HG02981 (cell line): ENCODE results near the gene VPS26B.
"Not testable (repeated sequence)": the region's sequence is repeated elsewhere in the genome, so short reads cannot be mapped to it uniquely, and the experiment has no call there.

Source experiments
- ATAC-seq: cut with Tn5 transposase; IDR thresholded peaks from one replicate; pipeline ENCODE4 v1.9.1; 2021; ENCODE audit warnings: mild to moderate bottlenecking, moderate library complexity; ENCODE audit not compliant: unreplicated experiment

VPS26B gene

DNA sequence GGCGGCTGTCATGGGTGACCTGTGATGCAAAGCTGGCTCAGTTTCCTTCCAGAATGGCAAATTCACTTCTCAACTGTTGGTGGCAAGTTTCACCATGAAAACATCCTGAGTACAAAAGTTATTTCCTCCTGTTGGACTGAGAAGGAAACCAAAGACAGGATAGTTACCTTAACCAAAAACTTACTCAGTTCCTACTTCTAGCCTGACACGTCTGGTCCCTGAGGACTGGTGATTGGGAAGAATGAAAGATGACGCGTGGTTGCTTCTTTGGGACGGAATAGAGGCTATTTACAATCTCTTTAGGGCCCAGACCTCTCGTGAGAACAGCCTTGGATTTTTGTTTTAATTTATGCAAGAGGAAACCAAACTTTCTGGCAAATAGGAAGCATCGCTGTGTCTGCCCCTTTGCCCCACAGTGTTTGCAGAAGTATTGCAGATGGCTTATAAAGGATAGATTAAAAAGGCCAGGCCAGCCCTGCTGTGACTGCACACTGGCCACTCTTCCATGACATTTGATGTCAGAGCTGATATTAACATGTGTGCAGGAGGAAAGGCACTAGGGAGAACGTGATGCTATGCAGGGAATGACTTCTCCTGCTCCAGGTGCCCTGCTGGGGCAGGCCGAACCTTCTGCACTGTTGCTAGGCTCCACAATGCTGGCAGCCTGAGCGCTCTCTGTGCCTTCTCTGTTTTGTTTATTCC, 7.6 kb downstream of the VPS26B start:
- ATAC-seq, result peak; percentile 27

DNA sequence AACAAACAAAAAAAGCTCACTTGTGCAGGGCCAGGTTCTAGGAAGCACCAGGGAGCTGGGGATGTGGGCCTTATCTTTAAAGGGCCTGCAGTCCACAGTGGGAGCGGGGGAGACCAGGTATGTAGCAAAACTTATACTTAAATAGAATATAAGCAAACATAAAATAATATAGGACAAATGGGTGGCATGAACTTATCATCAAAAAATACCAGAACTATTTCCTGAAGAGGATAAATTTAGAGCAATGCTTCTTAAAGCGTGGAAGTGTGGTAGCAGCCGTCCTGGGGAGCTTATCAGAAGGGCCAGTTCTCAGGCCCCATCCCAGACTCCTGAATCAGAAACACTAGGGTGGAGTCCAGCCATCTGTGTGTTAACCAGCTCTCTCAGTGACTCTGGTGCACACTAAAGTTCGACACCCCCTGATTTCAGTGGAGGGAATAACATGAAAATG, 9.3 kb downstream of the VPS26B start:
- ATAC-seq, result no peak

DNA sequence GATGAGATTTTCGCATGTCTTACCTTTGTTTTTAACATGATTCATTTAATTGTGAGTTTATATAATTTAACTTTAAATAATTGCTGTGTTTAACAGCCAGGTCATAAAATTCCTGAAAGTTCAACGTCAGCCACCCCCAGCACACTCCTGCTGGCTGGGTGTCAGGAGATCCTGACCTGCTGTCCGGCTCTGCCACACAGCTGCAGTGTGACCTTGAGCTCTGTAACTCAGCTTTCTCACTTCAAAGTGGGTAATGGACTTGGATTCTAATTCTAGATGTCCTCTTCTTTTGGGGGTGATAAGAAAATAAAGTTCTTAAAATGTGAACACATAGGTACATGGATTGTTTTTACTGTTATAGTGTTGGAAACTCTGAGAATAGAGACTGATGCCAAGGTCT, 10.9 kb downstream of the VPS26B start:
- no peak for ATAC-seq

DNA sequence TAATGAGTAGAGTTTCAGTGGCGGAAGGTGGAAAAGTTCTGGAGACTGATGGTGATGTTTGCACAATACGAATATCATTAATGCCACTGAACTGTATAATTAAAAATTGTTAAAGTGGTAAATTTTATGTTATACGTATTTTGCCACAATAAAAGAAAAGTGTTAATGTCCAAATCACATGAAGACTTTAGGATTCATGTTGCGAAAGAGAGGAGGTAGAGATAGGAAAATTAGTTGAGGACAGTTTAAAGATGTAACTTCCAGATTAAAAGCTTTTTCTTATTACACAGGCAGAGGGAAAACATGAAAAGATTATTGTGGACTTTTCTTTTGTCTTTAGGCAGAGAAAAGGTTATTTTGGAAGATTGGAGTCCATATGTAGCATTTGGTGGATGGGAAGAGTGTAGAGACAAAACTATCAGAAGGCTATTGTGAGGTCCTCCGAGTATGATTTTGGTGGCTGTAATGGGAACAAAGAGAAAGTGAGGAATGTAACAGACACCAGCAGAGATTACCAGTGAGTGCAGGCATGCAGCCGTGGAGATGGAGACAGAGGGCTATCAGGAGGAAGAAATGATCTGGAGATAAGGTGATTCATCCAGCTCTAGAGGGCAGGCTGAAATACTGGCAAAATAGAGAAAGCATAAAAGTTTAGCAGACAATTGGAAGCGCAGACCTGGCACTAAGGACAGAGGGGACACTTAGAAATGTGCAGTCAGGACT, 12.5 kb downstream of the VPS26B start:
- ATAC-seq, result no peak

DNA sequence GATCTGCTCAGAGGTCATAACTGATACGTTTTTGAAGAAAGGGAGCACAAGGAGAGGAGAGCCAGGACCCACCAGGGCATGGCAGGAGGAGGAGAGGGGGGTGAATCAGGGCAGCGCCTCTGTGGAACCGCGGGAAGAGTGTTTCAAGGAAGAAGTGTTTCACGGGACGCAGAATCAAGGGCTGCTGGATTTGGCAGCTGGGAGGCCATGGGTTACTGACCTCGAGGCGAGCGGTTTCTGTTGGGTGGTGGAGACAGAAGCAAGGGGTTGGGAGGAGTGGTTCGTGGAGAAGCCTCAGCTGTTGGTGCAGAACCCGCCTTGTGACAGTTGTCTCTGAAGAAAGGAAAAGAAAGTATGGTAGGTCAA, 13.1 kb downstream of the VPS26B start:
- no peak for ATAC-seq

DNA sequence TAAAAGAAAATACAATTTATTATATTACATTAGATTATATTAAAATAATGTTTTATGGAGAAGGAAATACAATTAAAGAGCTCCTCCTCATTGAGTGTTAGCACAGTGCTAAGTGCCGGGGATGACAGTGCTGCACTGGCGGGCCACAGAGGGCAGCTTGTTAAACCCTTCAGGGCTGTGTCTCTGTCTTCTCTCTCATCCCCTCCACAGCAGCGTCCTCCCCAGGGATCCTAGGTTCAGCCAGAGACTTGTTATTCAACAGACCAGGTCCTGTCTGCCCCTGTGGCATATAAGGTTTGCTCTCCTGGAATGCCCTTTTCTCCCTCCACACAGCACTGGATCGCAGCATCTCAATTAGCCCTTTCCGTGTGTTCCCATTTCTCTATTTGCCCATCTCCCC, 14.5 kb downstream of the VPS26B start:
- no peak for ATAC-seq

DNA sequence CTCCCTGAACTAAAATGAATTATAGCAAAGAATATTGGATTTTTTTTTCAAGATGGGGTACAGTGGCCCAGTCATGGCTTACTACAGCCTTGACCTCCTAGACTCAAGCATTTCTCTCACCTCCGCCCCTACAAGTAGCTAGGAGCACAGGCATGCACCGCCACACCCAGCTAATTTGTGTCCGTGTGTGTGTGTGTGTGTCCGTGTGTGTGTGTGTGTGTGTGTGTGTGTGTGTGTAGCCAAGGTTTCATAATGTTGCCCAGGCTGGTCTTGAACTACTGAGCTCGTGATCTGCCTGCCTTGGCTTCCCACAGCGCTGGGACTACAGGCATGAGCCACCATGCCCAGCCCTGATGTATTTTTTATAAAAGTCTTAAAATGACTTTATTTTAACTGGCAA, 16.1 kb downstream of the VPS26B start:
- no peak for ATAC-seq

DNA sequence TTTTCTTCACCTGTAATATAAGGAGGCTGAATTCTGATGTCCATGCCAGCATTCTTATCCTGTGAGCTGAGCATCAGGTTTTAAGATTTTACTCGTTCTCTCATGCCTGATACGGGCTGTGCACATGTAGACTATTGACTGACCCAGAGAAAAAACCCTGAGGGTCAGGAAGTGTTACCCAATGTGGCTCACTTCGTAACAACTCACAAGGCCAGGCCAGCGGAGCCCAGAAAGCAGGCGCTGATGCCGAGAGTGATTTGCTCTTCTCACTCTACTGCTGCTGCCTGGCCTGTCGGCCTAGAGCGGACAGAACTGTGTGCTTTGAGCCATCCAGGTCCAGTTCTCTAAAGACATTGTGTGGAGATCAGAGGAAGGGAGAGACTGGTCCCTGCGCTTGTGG, 17.9 kb downstream of the VPS26B start:
- ATAC-seq, result no peak

DNA sequence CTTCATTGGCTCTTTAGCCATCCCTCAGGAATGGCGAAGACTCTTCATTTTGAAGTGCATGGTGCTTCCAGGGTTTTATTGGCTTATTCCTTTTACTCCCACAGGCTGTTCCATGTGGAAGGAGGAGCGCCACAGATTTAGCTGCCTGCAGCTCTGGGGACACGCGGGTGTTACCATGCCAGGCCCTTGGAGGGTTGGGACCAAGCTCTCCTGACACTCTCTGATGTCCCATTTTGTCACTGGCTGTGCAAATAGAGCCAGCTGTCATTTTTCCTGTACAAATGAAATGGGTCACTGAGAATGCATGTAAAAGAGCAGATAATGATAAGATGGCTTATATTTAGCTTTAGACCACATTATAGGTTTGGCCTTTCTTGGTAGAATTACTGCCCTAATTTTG, 19.4 kb downstream of the VPS26B start:
- ATAC-seq, result no peak

DNA sequence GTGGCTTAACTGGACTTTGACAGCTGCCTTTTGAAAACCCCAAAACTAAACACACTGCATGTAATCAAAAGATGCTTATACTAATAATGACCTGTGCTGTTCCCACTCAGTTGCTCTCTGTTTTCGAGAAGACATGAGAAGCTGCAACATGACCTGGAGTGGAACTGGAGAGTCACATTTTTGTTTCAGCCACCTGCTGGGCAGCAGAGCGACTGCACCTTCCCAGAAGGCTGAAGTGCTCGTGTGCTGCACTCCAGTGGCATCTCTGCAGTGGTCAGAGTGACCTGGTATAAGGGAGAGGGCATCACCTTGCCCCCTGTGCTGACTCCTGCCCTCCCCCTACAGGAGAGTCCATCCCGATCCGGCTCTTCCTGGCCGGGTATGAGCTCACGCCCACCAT, 20.1 kb downstream of the VPS26B start:
- ATAC-seq, result peak; percentile 87

DNA sequence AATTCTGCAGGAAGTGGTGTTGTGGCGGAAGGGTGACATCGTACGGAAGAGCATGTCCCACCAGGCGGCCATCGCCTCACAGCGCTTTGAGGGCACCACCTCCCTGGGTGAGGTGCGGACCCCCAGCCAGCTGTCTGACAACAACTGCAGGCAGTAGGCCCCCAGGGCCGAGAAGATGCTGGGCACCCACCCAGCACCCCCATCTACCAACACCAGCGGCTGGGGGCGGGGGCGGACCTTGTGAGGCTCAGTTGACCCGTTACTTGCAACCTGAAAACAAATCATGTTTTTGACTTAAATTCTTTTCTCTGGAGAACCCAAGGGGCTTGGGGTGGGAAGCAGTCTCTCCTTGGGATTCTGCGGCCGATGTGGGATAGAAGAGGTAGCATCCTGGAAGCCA, 21.0 kb downstream of the VPS26B start:
- ATAC-seq, result no peak

DNA sequence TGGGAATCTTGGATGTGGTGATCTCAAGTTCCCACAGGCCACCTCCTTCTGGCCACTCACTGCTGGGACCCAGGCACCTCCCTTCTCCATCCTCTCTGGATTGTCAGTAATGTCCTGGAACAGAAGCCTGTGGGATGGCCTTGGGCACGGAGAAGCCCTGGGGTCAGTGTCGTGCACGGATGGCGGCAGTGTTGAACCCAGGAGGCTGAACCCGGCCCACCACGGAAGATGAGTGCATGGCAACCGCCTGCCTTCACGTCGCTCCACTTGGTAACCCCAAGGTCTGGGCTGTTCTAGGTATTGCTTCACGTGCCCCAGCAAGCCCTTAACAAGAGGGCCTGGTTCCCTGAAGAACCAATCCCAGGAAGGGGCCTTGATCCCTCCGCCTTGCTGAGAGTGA, 21.6 kb downstream of the VPS26B start:
- ATAC-seq, result no peak

DNA sequence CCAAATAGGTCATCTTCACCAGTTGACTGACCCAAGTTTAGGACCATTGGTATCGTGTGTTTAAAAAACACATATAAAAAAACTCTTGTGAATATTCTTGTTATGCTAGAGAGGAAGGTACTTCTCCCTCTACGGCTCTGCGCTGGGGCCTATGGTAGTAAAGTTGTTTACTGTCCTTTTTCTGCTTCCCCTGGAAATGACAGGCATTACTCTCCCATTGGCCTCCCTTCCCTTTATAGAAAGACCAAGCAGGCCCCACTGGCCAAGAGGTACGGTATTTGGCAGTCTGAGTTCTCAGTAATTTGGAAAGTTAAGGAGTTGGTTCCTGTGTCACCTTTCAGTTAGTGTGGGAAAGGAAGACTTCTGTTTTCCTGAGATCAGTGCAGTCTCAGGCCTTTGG, 22.2 kb downstream of the VPS26B start:
- ATAC-seq, result no peak

DNA sequence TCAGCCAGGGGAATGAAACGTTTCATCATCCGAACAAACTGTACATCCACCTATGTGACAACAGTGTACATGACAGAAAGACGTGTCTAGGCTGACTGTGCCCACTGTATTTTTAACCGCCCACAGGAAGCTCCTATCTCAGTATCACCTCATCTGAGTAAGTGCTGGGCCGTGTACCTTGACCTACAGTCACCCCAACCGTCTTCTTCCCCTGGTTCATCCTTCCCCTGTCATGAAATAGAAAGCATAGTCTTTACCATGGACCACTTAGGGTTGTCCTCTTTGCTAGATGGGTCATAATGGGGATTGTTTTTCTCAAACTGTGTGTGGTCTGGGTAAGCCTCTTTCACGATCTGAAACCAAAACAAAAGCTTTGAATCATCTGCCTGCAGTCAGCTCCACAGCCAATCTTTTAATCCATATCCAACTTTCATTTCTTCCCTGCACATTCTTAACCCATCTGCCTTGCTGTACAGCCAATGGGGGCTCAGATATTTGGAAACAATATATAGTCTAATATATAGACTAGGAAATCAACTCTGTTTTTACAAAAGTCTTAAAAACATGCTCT, 24.5 kb downstream of the VPS26B start:
- no peak for ATAC-seq

DNA sequence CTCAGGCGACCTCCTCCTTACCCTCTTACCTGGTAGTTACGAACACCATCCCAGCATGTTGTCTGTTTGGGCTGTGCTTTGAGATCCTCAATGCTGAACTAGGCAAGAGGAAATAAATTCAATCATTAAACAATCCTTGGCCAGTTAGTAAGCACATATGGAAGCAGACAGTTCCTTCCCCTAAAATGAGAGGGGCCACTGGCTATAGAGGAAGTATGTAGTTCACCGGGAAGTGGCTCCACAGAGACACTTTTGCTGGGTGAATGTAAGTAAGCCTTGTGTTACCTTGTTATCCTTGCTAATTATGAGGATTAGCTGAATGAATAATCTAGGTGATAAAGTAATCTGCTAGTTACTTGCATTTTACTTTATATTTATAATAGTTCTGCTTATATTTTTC, 25.8 kb downstream of the VPS26B start:
- ATAC-seq, result no peak

DNA sequence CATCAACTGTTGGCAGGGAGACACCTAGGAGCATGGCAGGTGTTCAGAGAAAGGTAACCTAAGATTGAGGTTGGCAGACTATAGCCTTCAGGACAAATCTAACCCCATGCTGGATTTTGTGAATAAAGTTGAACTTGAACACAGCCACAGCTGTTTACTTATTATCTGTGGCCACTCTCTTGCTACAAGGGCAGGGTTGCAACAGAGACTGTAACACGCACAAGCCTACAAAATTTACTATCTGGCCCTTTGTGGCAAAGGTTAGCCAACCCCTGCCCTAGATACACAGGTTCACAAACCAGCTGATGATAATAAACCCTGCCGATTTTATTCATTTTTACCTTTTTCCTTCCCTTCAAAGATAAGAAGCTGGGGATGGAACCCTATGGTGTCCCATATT, 26.2 kb downstream of the VPS26B start:
- no peak for ATAC-seq

DNA sequence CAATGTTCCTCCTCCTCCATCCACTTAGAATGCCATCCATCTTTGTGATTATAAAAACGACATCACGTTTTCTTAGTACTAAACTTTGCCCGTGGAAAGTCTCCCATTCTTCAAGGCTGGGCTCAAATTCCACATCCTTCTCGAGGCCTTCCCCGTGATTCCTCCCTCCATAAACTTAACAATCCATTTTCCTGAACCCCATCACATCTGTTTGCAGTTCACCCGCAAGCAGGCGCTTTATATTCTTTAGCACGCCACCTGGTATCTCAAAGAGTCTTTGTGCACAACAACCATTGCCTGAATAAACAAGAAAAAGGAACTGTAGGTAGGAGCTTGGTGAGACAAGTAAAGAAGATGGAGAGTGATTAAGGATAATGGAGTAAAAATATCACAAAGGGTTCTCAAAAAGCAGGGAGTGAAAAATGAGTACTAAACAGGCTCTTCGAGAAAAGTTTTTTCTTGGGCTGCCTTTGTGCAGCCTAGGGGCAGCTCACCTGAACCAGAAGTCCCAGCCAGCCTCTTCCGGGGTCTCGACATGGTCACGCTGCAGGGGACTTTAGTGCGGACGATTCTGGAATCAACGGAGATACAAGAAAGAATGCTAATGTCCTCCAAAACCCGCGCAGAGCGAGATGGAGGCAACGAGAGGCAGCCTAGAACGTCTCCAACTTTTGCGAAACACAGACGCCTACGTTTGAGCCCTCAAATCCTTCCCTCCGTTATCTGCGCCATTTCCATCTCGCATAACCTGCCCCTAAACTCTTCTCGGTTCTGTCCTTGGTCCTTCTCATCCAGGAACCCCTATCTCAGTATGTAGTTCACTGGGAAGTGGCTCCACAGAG, 28.1 kb downstream of the VPS26B start:
- peak; percentile 25 for ATAC-seq

DNA sequence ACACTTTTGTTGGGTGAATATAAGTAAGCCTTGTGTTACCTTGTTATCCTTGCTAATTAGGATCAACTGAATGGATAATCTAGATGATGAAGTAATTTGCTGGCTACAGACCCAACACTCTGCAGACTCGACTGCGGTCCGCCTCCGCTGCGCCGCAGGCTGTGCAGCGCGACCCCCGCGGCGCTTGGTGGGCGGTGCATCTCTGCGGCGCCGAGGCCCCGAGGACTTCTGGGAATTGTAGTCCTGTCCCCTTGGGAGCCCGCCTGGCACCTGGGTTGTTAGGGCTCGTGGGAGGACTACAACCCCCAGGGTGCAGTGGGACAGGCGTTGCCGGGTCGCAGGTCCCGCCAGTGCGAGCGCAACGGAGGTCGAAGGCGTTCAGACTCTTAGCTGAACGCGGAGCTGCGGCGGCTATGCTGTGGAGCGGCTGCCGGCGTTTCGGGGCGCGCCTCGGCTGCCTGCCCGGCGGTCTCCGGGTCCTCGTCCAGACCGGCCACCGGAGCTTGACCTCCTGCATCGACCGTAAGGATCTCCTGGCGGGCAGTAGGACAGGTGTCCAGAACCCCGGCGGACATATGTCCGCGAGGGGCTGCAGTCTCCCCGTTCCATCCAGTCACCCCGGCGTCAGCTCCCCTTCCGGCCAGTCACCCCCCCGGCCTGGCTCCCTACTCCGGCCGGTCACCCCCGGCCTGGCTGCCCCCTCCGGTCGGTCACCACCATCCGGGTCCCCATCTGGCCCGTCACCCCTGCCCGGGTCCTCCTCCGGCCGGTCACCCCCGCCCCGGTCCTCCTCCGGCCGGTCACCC, 28.9 kb downstream of the VPS26B start, which contains the start of the genes ACAD8 and THYN1:
Gene ACAD8 (plus strand): TSS at position 381 of the 806 bp plus-strand sequence. CDS start 33 bp downstream, at position 414.
Gene THYN1 (minus strand): TSS at position 165 of the 806 bp plus-strand sequence. CDS start 470 bp downstream, outside the sequence.
- ATAC-seq, result peak; percentile 99

DNA sequence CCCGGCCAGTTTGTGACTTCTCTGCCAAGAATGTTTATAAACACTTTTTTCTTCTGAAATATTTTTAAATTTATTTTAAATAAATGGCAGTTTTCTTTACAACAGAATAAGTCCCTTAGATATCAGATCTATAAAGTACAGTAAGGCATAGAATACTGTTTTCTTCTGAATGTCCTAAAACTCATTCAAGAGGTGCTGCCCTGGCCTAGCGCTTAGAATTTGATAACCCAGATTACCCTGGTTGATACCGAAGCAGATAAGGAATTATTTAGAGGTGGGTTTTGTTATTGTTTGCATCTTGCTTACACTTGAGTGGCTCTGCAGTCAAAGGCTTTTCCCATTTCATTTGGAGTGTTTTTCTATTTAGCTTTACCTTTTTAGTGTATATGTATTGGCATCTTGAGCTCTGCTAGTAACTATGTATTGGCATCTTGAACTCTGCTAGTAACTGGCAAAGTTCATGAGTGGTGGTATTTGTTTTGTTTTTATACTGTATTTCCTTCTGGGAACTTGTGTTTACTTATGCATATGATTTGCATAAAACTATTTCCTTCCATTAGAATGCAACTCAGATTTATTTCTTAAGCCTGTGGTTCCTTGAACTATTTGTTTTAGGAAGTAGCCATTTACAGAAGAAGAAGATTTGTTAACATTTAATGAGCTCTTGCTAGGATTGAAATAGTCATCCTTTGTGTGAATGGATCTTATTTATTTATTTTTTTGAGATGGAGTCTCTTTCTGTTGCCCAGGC, 30.1 kb downstream of the VPS26B start:
- ATAC-seq, result no peak

DNA sequence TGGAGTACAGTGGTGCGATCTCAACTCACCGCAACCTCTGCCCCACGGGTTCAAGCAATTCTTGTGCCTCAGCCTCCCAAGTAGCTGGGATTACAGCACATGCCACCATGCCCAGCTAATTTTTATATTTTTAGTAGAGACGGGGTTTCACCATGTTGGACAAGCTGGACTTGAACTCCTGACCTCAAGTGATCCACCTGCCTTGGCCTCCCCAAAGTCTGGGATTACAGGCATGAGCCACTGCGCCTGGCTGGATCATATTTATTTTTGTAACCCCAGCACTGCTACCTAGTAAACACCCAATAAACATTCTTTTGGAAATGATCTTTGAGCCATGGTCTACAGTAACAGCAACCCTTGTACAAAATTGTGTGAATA, 30.7 kb downstream of the VPS26B start:
- not testable (repeated sequence) for ATAC-seq
